ENCODE results near the gene IYD.
"Not testable (repeated sequence)": the region's sequence is repeated elsewhere in the genome, so short reads cannot be mapped to it uniquely, and the experiment has no call there.

Gene IYD

DNA sequence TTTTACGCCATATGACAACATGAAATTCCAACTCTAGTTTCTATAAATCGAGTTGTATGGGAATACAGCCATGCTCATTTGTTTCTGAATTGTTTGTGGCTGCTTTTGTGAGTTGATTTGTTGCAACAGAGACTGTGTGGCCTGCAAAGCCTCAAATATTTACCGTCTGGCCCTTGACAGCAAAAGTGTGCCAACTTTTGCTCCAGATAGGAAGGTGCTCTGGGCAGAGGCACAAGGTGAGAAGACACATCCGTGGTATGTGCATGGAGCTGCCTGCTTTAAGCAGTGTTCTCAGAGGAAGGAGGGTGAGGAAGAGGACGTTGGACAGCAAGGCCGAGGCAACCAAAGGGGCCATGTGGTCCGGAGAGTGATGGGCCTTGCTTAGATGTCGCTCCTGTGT lies 57.4 kb downstream of the IYD start:
- FAIRE-seq, result no peak
- no peak for DNase-seq (ENCODE audit: insufficient read length, low spot score)

- FAIRE-seq, result no peak
- no peak for DNase-seq (ENCODE audit: insufficient read length, low spot score)
These were observed 58.3 kb downstream of the IYD start for GRCh38 chr6:150427037-150427602.

- DNase-seq (ENCODE audit: insufficient read length, low spot score), result no peak
- no peak for FAIRE-seq
These were observed 59.0 kb downstream of the IYD start for GRCh38 chr6:150427843-150428242.

DNA sequence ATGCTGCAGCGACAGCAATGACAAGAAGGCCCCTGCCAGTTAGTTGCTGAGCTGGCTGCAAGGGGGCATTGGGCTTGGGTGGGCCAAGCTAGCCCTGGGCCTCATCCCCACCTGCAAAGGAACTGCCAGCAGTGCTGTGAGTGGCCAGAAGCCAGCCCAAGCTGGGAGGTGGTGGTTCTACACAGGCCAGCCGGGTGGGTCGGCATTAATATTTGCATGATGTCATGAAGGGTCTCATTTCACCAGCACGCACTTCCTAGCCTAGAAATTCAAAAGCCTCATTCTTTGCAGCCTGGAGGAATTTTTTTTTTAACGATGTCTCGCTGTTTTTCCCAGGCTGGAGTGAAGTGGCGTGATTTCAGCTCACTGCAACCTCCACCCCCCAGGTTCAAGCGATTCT lies 62.0 kb downstream of the IYD start:
- DNase-seq (ENCODE audit: insufficient read length, low spot score) (no peak), FAIRE-seq (no peak)

- no peak for DNase-seq (ENCODE audit: insufficient read length, low spot score)
- FAIRE-seq, result no peak
These were observed 66.5 kb downstream of the IYD start for GRCh38 chr6:150435360-150435759.

DNA sequence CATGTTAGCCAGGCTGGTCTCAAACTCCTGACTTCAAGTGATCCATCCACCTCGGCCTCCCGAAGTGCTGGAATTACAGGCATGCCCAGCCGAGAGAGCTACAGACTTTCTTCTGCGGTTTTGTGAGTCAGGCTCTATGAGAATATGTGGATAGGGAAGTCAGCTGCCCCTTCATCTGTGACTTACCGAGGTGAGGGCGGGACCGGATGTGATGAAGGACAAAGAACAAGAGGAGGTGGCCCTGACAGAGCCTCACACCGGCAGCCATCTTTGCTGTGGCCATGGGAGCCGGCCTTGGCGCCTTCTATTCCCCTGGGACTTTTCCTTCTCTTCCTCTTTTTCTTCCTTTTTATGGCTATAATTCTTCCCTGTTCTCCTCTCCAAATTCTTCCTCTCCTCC lies 67.0 kb downstream of the IYD start:
- DNase-seq (ENCODE audit: insufficient read length, low spot score) (no peak), FAIRE-seq (no peak)

- FAIRE-seq (no peak), DNase-seq (ENCODE audit: insufficient read length, low spot score) (no peak)
These were observed 70.6 kb downstream of the IYD start for GRCh38 chr6:150439373-150439772.

GRCh38 chr6:150443621-150444020 lies 74.8 kb downstream of the IYD start:
- DNase-seq (ENCODE audit: insufficient read length, low spot score), result no peak
- no peak for FAIRE-seq

DNA sequence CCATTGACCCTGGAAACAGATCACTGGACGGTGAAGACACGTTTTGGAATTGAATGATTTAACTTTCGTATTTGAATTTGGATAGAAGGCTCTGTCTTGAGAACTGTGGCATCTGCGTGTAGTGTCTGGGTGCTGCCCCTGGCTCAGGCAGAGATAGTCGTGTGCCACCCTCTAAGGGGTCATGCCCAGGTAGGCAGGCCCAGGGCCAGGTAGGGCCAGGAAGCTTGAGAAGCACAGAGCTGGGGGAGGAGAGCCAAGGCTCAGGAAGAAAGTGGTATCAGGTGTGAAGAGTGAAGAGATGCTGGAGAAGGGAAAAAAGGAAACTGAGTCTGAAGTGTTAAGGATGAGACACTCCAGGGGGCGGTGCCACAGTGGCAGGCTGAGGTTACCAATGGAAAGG lies 75.5 kb downstream of the IYD start:
- FAIRE-seq (no peak), DNase-seq (ENCODE audit: insufficient read length, low spot score) (no peak)

GRCh38 chr6:150445486-150445885 lies 76.7 kb downstream of the IYD start:
- DNase-seq (ENCODE audit: insufficient read length, low spot score), result no peak
- no peak for FAIRE-seq

GRCh38 chr6:150448221-150448620 lies 79.4 kb downstream of the IYD start:
- no peak for FAIRE-seq

DNA sequence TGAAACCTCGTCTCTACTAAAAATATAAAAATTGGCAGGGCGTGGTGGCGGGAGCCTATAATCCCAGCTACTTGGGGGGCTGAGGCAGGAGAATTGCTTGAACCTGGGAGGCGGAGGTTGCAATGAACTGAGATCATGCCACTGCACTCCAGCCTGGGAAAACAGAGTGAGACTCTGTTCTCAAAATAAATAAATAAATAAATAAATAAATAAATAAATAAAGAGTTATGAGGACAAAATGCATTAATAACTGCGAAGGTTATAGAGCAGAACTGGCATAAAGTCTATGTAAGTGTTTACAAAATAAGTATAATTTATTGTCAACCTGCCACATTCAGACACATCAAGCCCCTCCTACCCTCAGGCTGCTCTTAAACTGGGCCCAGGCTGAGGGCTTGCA lies 80.2 kb downstream of the IYD start:
- DNase-seq (ENCODE audit: insufficient read length, low spot score); FAIRE-seq: not testable (repeated sequence)

More at GRCh38 chr6:150448221-150448620, 79.4 kb downstream of the IYD start:
- no peak for DNase-seq (ENCODE audit: insufficient read length, low spot score)

DNA sequence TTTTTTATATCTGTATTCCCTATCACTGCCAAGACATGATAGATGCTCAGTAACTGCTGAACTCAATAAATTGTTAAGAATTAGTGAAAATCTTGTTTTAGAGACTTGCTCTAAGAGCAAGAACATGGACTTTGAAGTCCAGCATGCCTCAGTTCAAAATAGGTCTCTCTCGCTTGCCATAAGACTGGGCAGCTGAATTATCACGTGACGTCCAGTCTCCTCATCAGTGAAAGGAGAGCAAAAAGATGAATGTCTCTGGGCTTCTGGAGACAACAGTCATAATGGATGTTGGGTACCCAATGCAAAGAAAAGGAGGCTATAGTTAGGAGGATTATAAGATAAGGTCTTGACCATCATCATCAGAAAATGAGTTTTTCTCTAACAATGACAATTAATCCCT lies 82.1 kb downstream of the IYD start:
- FAIRE-seq, result no peak

GRCh38 chr6:150451807-150452427 lies 83.1 kb downstream of the IYD start:
- DNase-seq (ENCODE audit: insufficient read length, low spot score) (no peak), FAIRE-seq (no peak)

More for the DNA sequence above, 82.1 kb downstream of the IYD start:
- DNase-seq (ENCODE audit: insufficient read length, low spot score), result no peak

DNA sequence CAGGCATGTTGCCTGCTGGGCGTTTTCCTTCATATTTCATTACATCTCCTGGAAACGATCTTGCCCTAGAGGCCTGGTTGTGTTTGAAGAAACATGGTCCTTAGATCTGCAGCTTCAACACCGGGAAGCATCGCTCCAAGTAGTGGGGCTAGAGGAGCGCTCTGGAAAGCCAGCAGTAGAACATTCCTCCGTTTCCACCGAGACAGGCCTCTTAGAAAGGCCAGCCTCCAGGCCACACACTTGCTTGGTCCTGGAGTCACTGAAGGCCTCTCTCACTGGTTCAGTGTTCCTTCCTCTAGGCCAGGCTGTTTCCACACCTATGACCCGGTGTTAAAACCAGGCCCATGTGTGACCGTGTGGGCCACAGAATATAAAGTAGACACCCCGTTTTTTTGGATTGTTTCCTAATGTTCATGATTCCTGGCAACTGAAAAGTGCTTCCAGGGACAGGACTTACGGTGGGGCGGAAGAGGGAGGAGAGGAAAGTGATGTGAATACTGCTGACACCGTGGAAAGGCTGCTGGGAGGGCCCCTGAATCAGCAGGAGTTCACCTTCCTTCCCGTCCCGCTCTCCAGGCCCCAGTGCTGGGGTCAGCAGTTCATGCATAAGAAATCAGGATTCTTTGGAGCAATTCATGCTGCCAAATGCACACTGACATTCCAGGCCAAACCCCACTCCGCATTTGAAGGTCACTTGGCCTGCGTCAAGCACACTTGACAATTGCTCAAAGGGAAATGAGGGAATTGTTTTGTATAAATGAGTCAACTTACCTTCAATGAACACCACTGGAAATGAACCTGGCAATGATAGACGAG lies 83.8 kb downstream of the IYD start:
- DNase-seq (ENCODE audit: insufficient read length, low spot score) (no peak), FAIRE-seq (no peak)

- no peak for DNase-seq (ENCODE audit: insufficient read length, low spot score)
- FAIRE-seq, result no peak
These were observed 84.5 kb downstream of the IYD start for GRCh38 chr6:150453357-150453756.

All from HTR-8/SVneo (cell line).